Pancreas (tissue), 10 donors: ENCODE measurements around the gene MFAP3. TPM values are rescaled to one million over a fixed set of nuclear protein-coding genes. Genes with fewer than 3 reads are reported as not detected.

Experiments used
- ATAC-seq, 4 donors: fragments of 200-7000 bp; cut with Tn5 transposase; one replicate each; pipeline versions ENCODE4 v1.8.0 to v1.9.1; 2020; ENCODE audit warnings: mild to moderate bottlenecking in 4 of 4, moderate library complexity in 4 of 4
- DNase-seq, 6 donors: peaks; one replicate each; pipeline ENCODE4 v3.0.0-alpha.2; 2020
- FAIRE-seq: peaks from 2 replicates; lab custom pipeline; 2012; peaks lifted over from hg19 to GRCh38; lab: Jason Lieb, UNC
- H3K27ac ChIP-seq, 4 donors: fragments of 200-600 bp; sonication (generic); 1 replicate in 3 of 4; 2 replicates in 1 of 4; pipeline versions ENCODE4 v1.5.0 to v1.8.0; 2020
- H3K27me3 ChIP-seq, 4 donors: fragments of 200-600 bp; one replicate each; pipeline ENCODE4 v1.8.0; 2021
- H3K36me3 ChIP-seq, 3 donors: fragments of 200-600 bp; sonication (generic) in 1 of 3; one replicate each; pipeline versions ENCODE4 v1.5.0 to v1.8.0; 2020 to 2021
- H3K4me1 ChIP-seq, 3 donors: fragments of 200-600 bp; one replicate each; pipeline ENCODE4 v1.8.0; 2021
- H3K4me3 ChIP-seq, 4 donors: fragments of 200-600 bp; sonication (generic) in 2 of 4; one replicate each; pipeline versions ENCODE4 v1.5.0 to v1.8.0; 2020 to 2021
- H3K9me3 ChIP-seq, 4 donors: fragments of 200-600 bp; one replicate each; pipeline ENCODE4 v1.8.0; 2021
- WGBS, 2 donors: extraction: QIAGEN DNeasy Blood & Tissue Kit; methylation state at CpG; one replicate each; pipeline ENCODE4 v1.1.7; 2013; 5-methylcytosine and 5-hydroxymethylcytosine counted together
- intact Hi-C, 3 donors: fragments of 100-400 bp; cut with DNase I; formaldehyde crosslinking; loops; one replicate each; pipeline versions ENCODE4 v1.11.1 to v1.14.2; 2022
- polyA plus RNA-seq, 2 donors: library from polyadenylated mRNA; stranded (reverse); fragments of 200-250 nt; gene quantifications; one replicate each; pipeline ENCODE4 v1.2.3, GENCODE V29; 2013
- total RNA-seq, 6 donors: library from RNA; stranded (reverse); fragmentation: NEBNext Ultra II Directional in 4 of 6; extraction: Animal tissue kit (Norgen Biotek cat#: 25700) in 4 of 6; gene quantifications; one replicate each; pipeline versions ENCODE4 v1.2.1 to v1.2.4, GENCODE V29; 2021 to 2023
- TF ChIP-seq, protein P1 (sequence below), 4 donors: fragments of 200-600 bp; sonication (generic) in 3 of 4; IDR thresholded peaks; one replicate each; pipeline versions ENCODE4 v1.5.0 to v1.8.0; 2021; ENCODE audit warnings: antibody characterized with exemption in 4 of 4
- donor health status: healthy with polysubstance abuse.
- donor health status: DM: no; HTN: no; CAD: no; lungs with moderate emphysema.
- donor health status: DM: no; HTN: no; CAD: no.
- donor health status: control.
- donor health status: control.
- donor health status: Bipolar disorder and iron deficiency.
- donor health status: DM: yes; HTN: yes; CAD: no.
- donor health status: DM: no; HTN: no; CAD: no.
- donor health status: DM: no; HTN: no; CAD: no.
- donor health status: DM: yes; HTN: yes; CAD: no.

MFAP3 gene
- total and polyA plus RNA-seq, 8 donors = 0.99 to 16.3 (median 8.6) TPM

DNA sequence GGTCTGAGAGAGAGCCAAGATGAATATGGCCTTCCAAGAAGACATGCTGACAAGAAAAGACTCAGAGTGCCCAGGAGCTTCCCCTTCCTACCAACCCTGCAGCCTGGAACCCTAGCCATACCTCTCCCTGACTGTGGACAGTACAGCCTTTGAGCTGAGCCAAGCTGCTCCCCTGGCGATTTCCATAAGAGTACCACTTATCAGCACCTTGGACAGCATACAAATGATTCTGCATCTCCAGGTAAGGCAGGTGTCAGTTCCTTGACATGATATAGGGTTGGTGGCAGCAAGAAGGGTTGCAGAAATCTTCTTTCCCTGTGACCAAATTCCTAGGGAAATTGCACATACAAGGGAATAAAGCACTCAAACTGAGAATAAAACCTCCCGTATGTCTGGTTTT, 58.3 kb downstream of the MFAP3 start:
- ATAC-seq (no peak), DNase-seq (no peak), FAIRE-seq (no peak)
- no peak overlapping the region for H3K4me3 ChIP-seq
- H3K4me1 ChIP-seq = no peaks in the 10 kb centered on the region
- H3K36me3 ChIP-seq = no peaks in the 10 kb centered on the region
- intact Hi-C loops = no loop called here
- no peaks in the 10 kb centered on the region for H3K27me3 ChIP-seq
- WGBS, 2 donors = 59 to 68% methylated on average over 2 of the region's 2 CpGs
- H3K27ac ChIP-seq = no peak overlapping the region
- TF ChIP-seq, protein P1, sequence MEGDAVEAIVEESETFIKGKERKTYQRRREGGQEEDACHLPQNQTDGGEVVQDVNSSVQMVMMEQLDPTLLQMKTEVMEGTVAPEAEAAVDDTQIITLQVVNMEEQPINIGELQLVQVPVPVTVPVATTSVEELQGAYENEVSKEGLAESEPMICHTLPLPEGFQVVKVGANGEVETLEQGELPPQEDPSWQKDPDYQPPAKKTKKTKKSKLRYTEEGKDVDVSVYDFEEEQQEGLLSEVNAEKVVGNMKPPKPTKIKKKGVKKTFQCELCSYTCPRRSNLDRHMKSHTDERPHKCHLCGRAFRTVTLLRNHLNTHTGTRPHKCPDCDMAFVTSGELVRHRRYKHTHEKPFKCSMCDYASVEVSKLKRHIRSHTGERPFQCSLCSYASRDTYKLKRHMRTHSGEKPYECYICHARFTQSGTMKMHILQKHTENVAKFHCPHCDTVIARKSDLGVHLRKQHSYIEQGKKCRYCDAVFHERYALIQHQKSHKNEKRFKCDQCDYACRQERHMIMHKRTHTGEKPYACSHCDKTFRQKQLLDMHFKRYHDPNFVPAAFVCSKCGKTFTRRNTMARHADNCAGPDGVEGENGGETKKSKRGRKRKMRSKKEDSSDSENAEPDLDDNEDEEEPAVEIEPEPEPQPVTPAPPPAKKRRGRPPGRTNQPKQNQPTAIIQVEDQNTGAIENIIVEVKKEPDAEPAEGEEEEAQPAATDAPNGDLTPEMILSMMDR (IDR thresholded peaks at IDR 0.05) = no peak
- H3K9me3 ChIP-seq = no peaks in the 10 kb centered on the region

DNA sequence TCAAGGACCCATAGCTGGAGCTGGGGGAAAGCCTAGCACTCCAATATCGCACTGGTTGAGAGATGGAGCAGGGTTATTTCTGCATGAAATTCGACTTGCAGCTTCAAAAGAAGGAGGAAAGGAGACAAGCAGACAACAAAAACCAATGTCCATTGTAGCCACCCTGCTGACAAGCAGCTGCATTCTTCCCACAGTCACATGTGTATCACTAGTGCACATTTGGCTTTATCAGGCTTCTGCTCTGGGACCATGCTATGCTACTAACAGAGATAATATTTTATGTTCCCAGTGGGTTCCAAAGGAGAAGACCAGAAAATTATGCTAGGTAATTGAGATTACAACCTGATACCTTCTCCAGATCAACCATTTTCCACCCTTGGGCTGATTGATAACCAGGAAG, 59.7 kb downstream of the MFAP3 start:
- DNase-seq = peak in 2 of 6 donors; percentile 15 to 18
- H3K9me3 ChIP-seq = no peaks in the 10 kb centered on the region
- no peaks in the 10 kb centered on the region for H3K4me1 ChIP-seq
- H3K27me3 ChIP-seq = no peaks in the 10 kb centered on the region
- intact Hi-C loops = no loop called here
- H3K27ac ChIP-seq = no peak overlapping the region
- TF ChIP-seq, protein P1 (IDR thresholded peaks at IDR 0.05) = no peak
- no peak for FAIRE-seq
- peak in 3 of 4 donors; percentile 66 to 80 (median 71) for ATAC-seq
- H3K4me3 ChIP-seq = no peak overlapping the region
- 53 to 57% methylated on average over 2 of the region's 2 CpGs for WGBS, 2 donors
- no peaks in the 10 kb centered on the region for H3K36me3 ChIP-seq

DNA sequence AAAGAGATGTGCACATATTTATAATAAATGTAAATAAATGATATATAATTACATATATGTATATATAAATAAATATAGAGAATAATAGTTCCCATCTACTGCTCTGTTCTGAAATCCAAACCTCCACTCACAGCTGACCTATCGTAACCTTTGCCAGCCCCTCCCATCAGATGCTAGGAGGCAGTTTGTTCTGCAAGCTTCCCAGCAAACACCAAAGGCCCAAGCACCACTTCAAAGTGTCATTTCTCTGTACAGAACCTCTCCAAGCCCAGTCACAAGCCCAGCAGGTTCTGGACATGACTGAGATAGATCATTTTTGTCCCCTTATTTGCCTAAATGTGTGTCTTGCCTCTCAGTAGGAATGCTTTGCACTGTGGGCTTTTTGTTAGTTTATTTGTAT, 62.4 kb downstream of the MFAP3 start:
- WGBS, 2 donors = 78 to 100% methylated on average over 1 of the region's 1 CpG
- TF ChIP-seq, protein P1 (IDR thresholded peaks at IDR 0.05) = no peak
- no peak for ATAC-seq
- no peak overlapping the region for H3K27ac ChIP-seq
- DNase-seq = no peak
- no peaks in the 10 kb centered on the region for H3K36me3 ChIP-seq
- no peaks in the 10 kb centered on the region for H3K4me1 ChIP-seq
- no peak for FAIRE-seq
- intact Hi-C loops = no loop called here
- H3K4me3 ChIP-seq = no peak overlapping the region
- H3K9me3 ChIP-seq = no peaks in the 10 kb centered on the region
- no peaks in the 10 kb centered on the region for H3K27me3 ChIP-seq

DNA sequence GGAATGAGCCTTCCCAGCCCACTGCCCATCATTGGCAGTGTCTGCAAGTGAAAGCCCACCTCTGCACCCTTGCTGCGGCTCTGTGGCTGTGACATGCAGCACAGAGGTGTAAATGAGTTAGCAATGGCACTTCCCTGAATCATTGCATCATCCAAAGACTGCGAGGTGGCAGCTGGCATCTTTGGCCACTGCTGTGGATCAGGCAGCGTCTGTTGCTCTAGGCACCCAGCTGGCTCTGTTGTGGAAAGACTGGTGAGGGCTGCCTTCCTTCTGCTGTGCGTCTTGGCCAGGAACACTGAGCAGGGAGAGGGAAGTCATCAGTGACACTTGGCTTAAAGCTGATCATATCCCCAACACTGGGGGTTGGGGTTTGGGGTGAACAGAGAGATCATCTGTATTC, 64.5 kb downstream of the MFAP3 start:
- no peaks in the 10 kb centered on the region for H3K36me3 ChIP-seq
- no peak for ATAC-seq
- H3K27me3 ChIP-seq = no peaks in the 10 kb centered on the region
- H3K4me3 ChIP-seq = no peak overlapping the region
- H3K9me3 ChIP-seq = no peaks in the 10 kb centered on the region
- FAIRE-seq = no peak
- intact Hi-C loops = no loop called here
- no peak for DNase-seq
- H3K4me1 ChIP-seq = no peaks in the 10 kb centered on the region
- TF ChIP-seq, protein P1 (IDR thresholded peaks at IDR 0.05) = no peak
- WGBS, 2 donors = 64 to 69% methylated on average over 4 of the region's 4 CpGs
- no peak overlapping the region for H3K27ac ChIP-seq

Other genes with a start within 250 kb of the MFAP3 start
- gene FAM114A2, start 57 bp upstream of the MFAP3 start, total RNA-seq = 10 to 100 TPM; 16.1 to 37.2 (median 25.2) TPM
- gene FAM114A2, start 57 bp upstream of the MFAP3 start, polyA plus RNA-seq = 1 to 10 TPM; 7.2 to 7.8 TPM
- 10 to 100 TPM in 5 of 6 donors, 1 to 10 TPM in 1; 9.0 to 23.1 (median 17.2) TPM for gene GALNT10, start 151.8 kb downstream of the MFAP3 start, total RNA-seq
- gene GALNT10, start 151.8 kb downstream of the MFAP3 start, polyA plus RNA-seq = 1 to 10 TPM; 4.4 to 5.0 TPM